Suprapubic skin (tissue), 4 donors: Measurements from ENCODE around the gene RAB3GAP1. TPM values are rescaled to one million over a fixed set of nuclear protein-coding genes. Genes with fewer than 3 reads are reported as not detected.

ENCODE experiments used
- DNase-seq, 2 donors: peaks; one replicate each; pipeline ENCODE4 v3.0.0-alpha.2; 2019; ENCODE audit warnings: low spot score in 2 of 2
- H3K27ac ChIP-seq: fragments of 200-600 bp; sonication (generic); one replicate; pipeline ENCODE4 v1.5.1; 2019
- H3K27me3 ChIP-seq: fragments of 200-600 bp; sonication (generic); one replicate; pipeline ENCODE4 v1.5.1; 2019
- H3K36me3 ChIP-seq: fragments of 200-600 bp; sonication (generic); one replicate; pipeline ENCODE4 v1.5.1; 2019
- H3K4me1 ChIP-seq: fragments of 200-600 bp; sonication (generic); one replicate; pipeline ENCODE4 v1.5.1; 2019
- H3K4me3 ChIP-seq: fragments of 200-600 bp; sonication (generic); one replicate; pipeline ENCODE4 v1.5.1; 2019; ENCODE audit warnings: mild to moderate bottlenecking
- H3K9me3 ChIP-seq: fragments of 200-600 bp; sonication (generic); one replicate; pipeline ENCODE4 v1.5.1; 2019
- CTCF ChIP-seq, 2 donors: fragments of 200-600 bp in 1 of 2; fragments of 450-650 bp in 1 of 2; sonication (generic) in 1 of 2; IDR thresholded peaks; one replicate each; pipeline ENCODE4 v1.5.1; 2016 to 2019; ENCODE audit warnings: antibody characterized with exemption in 2 of 2, mild to moderate bottlenecking in 1 of 2, moderate library complexity in 1 of 2
- EP300 ChIP-seq: sonication (generic); formaldehyde crosslinking; IDR thresholded peaks from one replicate; pipeline ENCODE4 v1.6.1; 2017; ENCODE audit warnings: antibody characterized with exemption
- POLR2A ChIP-seq, 2 donors: fragments of 450-650 bp; IDR thresholded peaks; one replicate each; pipeline ENCODE4 v1.6.1; 2017; ENCODE audit warnings: antibody characterized with exemption in 2 of 2, mild to moderate bottlenecking in 2 of 2, moderate library complexity in 2 of 2
- POLR2AphosphoS5 ChIP-seq, 3 donors: sonication (generic); formaldehyde crosslinking; IDR thresholded peaks; one replicate each; pipeline ENCODE4 v1.6.1; 2017; ENCODE audit warnings: antibody characterized with exemption in 3 of 3
- WGBS: methylation state at CpG from one replicate; pipeline ENCODE4 v1.1.5; 2018; 5-methylcytosine and 5-hydroxymethylcytosine counted together
- total RNA-seq, 4 donors: library from RNA; depleted of rRNA; stranded (reverse); fragments of >200 nt; gene quantifications; one replicate each; pipeline ENCODE4 v1.1.0, GENCODE V29; 2016

Gene RAB3GAP1
- total RNA-seq, 4 donors from 2014 or later, result 36.8 to 62.0 (median 52.6) TPM

DNA sequence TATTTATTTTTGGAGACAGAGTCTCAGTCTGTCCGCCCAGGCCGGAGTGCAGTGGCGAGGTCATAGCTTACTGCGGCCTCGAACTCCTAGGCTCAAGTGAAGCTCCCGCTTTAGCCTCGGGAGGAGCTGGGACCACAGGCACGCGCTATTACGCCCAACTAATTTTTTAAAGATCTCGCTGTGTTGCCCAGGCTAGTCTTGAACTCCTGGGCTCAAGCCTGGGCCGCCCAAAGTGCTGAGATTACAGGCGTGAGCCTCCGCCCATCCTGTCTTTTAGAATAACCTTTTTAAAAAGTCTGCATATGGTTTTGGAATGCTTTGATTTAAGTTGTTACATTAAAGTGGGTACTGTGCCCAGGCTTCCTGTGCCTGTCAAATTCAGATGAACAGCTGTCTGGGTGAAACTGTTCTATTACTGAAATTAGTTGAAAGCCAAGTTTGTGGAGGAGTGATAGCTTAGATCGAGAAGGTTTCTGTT is 944 bp downstream of the RAB3GAP1 start:
- Histone ChIP-seq H3K27ac (peak overlapping the region; percentile 90), H3K4me3 (peak overlapping the region; percentile 63), H3K4me1 (peaks cover 41% of the 10 kb centered on the region), H3K36me3 (no peaks in the 10 kb centered on the region), H3K27me3 (no peaks in the 10 kb centered on the region), H3K9me3 (no peaks in the 10 kb centered on the region)
- no peak for DNase-seq
- no peak for TF ChIP-seq EP300
- TF ChIP-seq POLR2A (IDR thresholded peaks at IDR 0.05), result no peak
- no peak for TF ChIP-seq POLR2AphosphoS5 (IDR thresholded peaks at IDR 0.05)
- TF ChIP-seq CTCF (IDR thresholded peaks at IDR 0.05), result no peak
- WGBS, result 4% methylated on average over 15 of the region's 15 CpGs

GRCh38 chr2:135055182-135055786 is 3.2 kb downstream of the RAB3GAP1 start:
- Histone ChIP-seq H3K36me3 (peaks cover 3% of the 10 kb centered on the region), H3K27me3 (no peaks in the 10 kb centered on the region), H3K4me1 (peaks cover 41% of the 10 kb centered on the region), H3K4me3 (no peak overlapping the region), H3K27ac (no peak overlapping the region), H3K9me3 (no peaks in the 10 kb centered on the region)
- TF ChIP-seq CTCF (IDR thresholded peaks at IDR 0.05), result no peak
- no peak for DNase-seq
- WGBS, result 43% methylated on average over 2 of the region's 2 CpGs

- Histone ChIP-seq H3K4me3 (no peak overlapping the region), H3K27me3 (no peaks in the 10 kb centered on the region), H3K4me1 (peaks cover 39% of the 10 kb centered on the region), H3K9me3 (no peaks in the 10 kb centered on the region), H3K27ac (no peak overlapping the region), H3K36me3 (peaks cover 16% of the 10 kb centered on the region)
- TF ChIP-seq POLR2A (IDR thresholded peaks at IDR 0.05) (no peak), POLR2AphosphoS5 (IDR thresholded peaks at IDR 0.05) (no peak), EP300 (no peak), CTCF (IDR thresholded peaks at IDR 0.05) (no peak)
- no peak for DNase-seq
Observed at GRCh38 chr2:135056790-135057189, 4.7 kb downstream of the RAB3GAP1 start.

- DNase-seq, result no peak
- H3K4me1 ChIP-seq, result peaks cover 19% of the 10 kb centered on the region
- H3K27me3 ChIP-seq, result no peaks in the 10 kb centered on the region
- no peaks in the 10 kb centered on the region for H3K9me3 ChIP-seq
- TF ChIP-seq EP300, result no peak
- TF ChIP-seq POLR2A (IDR thresholded peaks at IDR 0.05), result no peak
- no peak for TF ChIP-seq POLR2AphosphoS5 (IDR thresholded peaks at IDR 0.05)
- no peak for TF ChIP-seq CTCF (IDR thresholded peaks at IDR 0.05)
- H3K36me3 ChIP-seq, result peaks cover 22% of the 10 kb centered on the region
- H3K27ac ChIP-seq, result no peak overlapping the region
- no peak overlapping the region for H3K4me3 ChIP-seq
Observed at GRCh38 chr2:135059577-135059976, 7.5 kb downstream of the RAB3GAP1 start.

- Histone ChIP-seq H3K27me3 (no peaks in the 10 kb centered on the region), H3K4me1 (no peaks in the 10 kb centered on the region), H3K4me3 (no peak overlapping the region), H3K27ac (no peak overlapping the region), H3K9me3 (no peaks in the 10 kb centered on the region), H3K36me3 (peaks cover 27% of the 10 kb centered on the region)
- no peak for TF ChIP-seq CTCF (IDR thresholded peaks at IDR 0.05)
- no peak for TF ChIP-seq POLR2A (IDR thresholded peaks at IDR 0.05)
- TF ChIP-seq EP300, result no peak
- TF ChIP-seq POLR2AphosphoS5 (IDR thresholded peaks at IDR 0.05), result no peak
- WGBS, result 85% methylated on average over 1 of the region's 1 CpG
- DNase-seq, result no peak
Observed at GRCh38 chr2:135063210-135063609, 11.1 kb downstream of the RAB3GAP1 start.
